ENCODE measurements around the gene EFCAB9. TPM values are rescaled to one million over a fixed set of nuclear protein-coding genes. Genes with fewer than 3 reads are reported as not detected.

EFCAB9 gene
- total RNA-seq, 1 donor from 2014 or later, result not detected

- Histone ChIP-seq H3K36me3 (ENCODE audit: control insufficient read depth, insufficient read depth, low read length) (peaks cover 3% of the 10 kb centered on the region), H3K27me3 (ENCODE audit: control insufficient read depth, insufficient read depth, low read length) (no peaks in the 10 kb centered on the region), H3K4me3 (ENCODE audit: low read depth, low read length) (no peak overlapping the region)
- TF ChIP-seq, protein P1, sequence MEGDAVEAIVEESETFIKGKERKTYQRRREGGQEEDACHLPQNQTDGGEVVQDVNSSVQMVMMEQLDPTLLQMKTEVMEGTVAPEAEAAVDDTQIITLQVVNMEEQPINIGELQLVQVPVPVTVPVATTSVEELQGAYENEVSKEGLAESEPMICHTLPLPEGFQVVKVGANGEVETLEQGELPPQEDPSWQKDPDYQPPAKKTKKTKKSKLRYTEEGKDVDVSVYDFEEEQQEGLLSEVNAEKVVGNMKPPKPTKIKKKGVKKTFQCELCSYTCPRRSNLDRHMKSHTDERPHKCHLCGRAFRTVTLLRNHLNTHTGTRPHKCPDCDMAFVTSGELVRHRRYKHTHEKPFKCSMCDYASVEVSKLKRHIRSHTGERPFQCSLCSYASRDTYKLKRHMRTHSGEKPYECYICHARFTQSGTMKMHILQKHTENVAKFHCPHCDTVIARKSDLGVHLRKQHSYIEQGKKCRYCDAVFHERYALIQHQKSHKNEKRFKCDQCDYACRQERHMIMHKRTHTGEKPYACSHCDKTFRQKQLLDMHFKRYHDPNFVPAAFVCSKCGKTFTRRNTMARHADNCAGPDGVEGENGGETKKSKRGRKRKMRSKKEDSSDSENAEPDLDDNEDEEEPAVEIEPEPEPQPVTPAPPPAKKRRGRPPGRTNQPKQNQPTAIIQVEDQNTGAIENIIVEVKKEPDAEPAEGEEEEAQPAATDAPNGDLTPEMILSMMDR (IDR thresholded peaks at IDR 0.05; ENCODE audit: insufficient read depth, low read length, severe bottlenecking), result no peak
- no peak for FAIRE-seq
- no peak for DNase-seq (ENCODE audit: low read depth)
Measured at GRCh38 chr5:172252501-172252900, 58.5 kb downstream of the EFCAB9 start.

Other genes with a start within 250 kb of the EFCAB9 start
- 64.9 and 71.6 TPM in 2 replicates for gene FBXW11, start 187.5 kb upstream of the EFCAB9 start, total RNA-seq
- gene STK10, start 5.9 kb upstream of the EFCAB9 start, total RNA-seq, result 5.9 and 12.6 TPM in 2 replicates
- gene UBTD2, start 89.6 kb downstream of the EFCAB9 start, total RNA-seq, result 20.6 and 20.8 TPM in 2 replicates

Measured in bronchial epithelial cell (primary cell).